GM12878 (cell line): ENCODE data around the gene RBMS1. TPM values are rescaled to one million over a fixed set of nuclear protein-coding genes. Genes with fewer than 3 reads are reported as not detected.

Experiments used
- ATAC-seq: fragments of 200-7000 bp; cut with Tn5 transposase; 3 replicates; pipeline ENCODE4 v1.9.1; 2020; ENCODE audit warnings: mild to moderate bottlenecking, moderate library complexity
- BruUV-seq: library from RNA; stranded (reverse); fragments of 400-500 nt; replicated peaks from 2 replicates; lab custom pipeline; 2021; lab: Mats Ljungman, UMichigan
- CTCF ChIA-PET: fragments of 300-600 bp; sonication (Branson Sonifier 250); formaldehyde crosslinking; extraction: SDS; loops from one replicate; lab custom pipeline; 2021; ENCODE audit warnings: inconsistent platforms; lab: Yijun Ruan, JAX
- POLR2A ChIA-PET: fragments of 350-600 bp; formaldehyde crosslinking; extraction: SDS; loops from one replicate; lab custom pipeline; 2021; ENCODE audit warnings: inconsistent platforms; lab: Charles Lee
- RAD21 ChIA-PET: fragments of 300-600 bp; sonication (Branson Sonifier 250); formaldehyde crosslinking; loops from one replicate; lab custom pipeline; 2023; ENCODE audit warnings: antibody characterized with exemption; ENCODE audit not compliant: unreplicated experiment; lab: Charles Lee
- SMC1A ChIA-PET: fragments of 300-600 bp; sonication (Branson Sonifier 250); formaldehyde crosslinking; loops from one replicate; lab custom pipeline; 2023; ENCODE audit not compliant: unreplicated experiment, uncharacterized antibody; lab: Charles Lee
- DNase-seq: peaks from one replicate; pipeline ENCODE4 v3.0.0-alpha.2; 2011; ENCODE audit warnings: low read depth, low spot score
- FAIRE-seq: peaks from 3 replicates; lab custom pipeline; 2011; peaks lifted over from hg19 to GRCh38; lab: Jason Lieb, UNC
- H2AFZ ChIP-seq: 2 replicates; pipeline ENCODE4 v1.6.0; 2011; ENCODE audit warnings: low read depth, low read length, control low read depth; ENCODE audit not compliant: control insufficient read depth
- H3K27ac ChIP-seq: 2 replicates; pipeline ENCODE4 v1.5.1; 2011; ENCODE audit warnings: control low read depth; ENCODE audit not compliant: control insufficient read depth, insufficient read depth
- H3K27me3 ChIP-seq, 2 experiments: replicated peaks in 1 of 2; 2 replicates each; pipeline versions ENCODE4 v1.6.0 to v1.6.1; 2011; ENCODE audit warnings: low read length in 1 of 2; ENCODE audit not compliant: control insufficient read depth in 2 of 2, insufficient read depth in 2 of 2
- H3K36me3 ChIP-seq, 2 experiments: 2 replicates each; pipeline ENCODE4 v1.5.1; 2011; ENCODE audit warnings: low read length in 1 of 2; ENCODE audit not compliant: control insufficient read depth in 2 of 2, insufficient read depth in 2 of 2
- H3K4me1 ChIP-seq: 2 replicates; pipeline ENCODE4 v1.6.1; 2011; ENCODE audit warnings: mild to moderate bottlenecking, low read length, moderate library complexity, mixed read lengths; ENCODE audit not compliant: control insufficient read depth, insufficient read depth
- H3K4me2 ChIP-seq: 2 replicates; pipeline ENCODE4 v1.6.0; 2011; ENCODE audit warnings: control low read depth; ENCODE audit not compliant: control insufficient read depth, insufficient read depth
- H3K4me3 ChIP-seq: fragments of 200-600 bp; sonication (generic); 2 replicates; pipeline ENCODE4 v1.5.1; 2016
- H3K79me2 ChIP-seq: 2 replicates; pipeline ENCODE4 v1.6.0; 2011; ENCODE audit warnings: low read length; ENCODE audit not compliant: control insufficient read depth, insufficient read depth
- H3K9ac ChIP-seq: 2 replicates; pipeline ENCODE4 v1.8.0; 2011; ENCODE audit warnings: low read length, control low read depth, mixed read lengths; ENCODE audit not compliant: control insufficient read depth, insufficient read depth
- H3K9me3 ChIP-seq: replicated peaks from 3 replicates; pipeline ENCODE4 v1.5.1; 2011; ENCODE audit warnings: mild to moderate bottlenecking, low read length; ENCODE audit not compliant: control insufficient read depth, insufficient read depth
- H4K20me1 ChIP-seq: 2 replicates; pipeline ENCODE4 v1.6.0; 2011; ENCODE audit not compliant: control insufficient read depth, insufficient read depth
- ATF7 ChIP-seq: fragments of 450-650 bp; IDR thresholded peaks from 2 replicates; pipeline ENCODE4 v1.6.1; 2016; ENCODE audit warnings: low read depth, mild to moderate bottlenecking
- BRCA1 ChIP-seq: IDR thresholded peaks from 2 replicates; pipeline ENCODE4 v1.6.1; 2011; ENCODE audit warnings: low read depth, low read length, improper control_type of control experiment
- CEBPB ChIP-seq, 2 experiments: fragments of 150-350 bp in 1 of 2; IDR thresholded peaks; 2 replicates each; pipeline ENCODE4 v1.6.1; 2012 to 2014; ENCODE audit warnings: low read depth in 2 of 2, low read length in 2 of 2, borderline replicate concordance in 1 of 2, inconsistent platforms in 1 of 2
- ETV6 ChIP-seq, 2 experiments: fragments of 450-650 bp in 1 of 2; IDR thresholded peaks in 1 of 2; conservative IDR thresholded peaks in 1 of 2; 2 replicates each; pipeline ENCODE4 v1.6.1; 2014; ENCODE audit warnings: antibody characterized with exemption in 1 of 2, borderline replicate concordance in 1 of 2, low read depth in 1 of 2, mild to moderate bottlenecking in 1 of 2, moderate library complexity in 1 of 2
- HDGF ChIP-seq: fragments of 450-650 bp; IDR thresholded peaks from 2 replicates; pipeline ENCODE4 v1.6.1; 2016; ENCODE audit warnings: antibody characterized with exemption
- MYC ChIP-seq: IDR thresholded peaks from 2 replicates; pipeline ENCODE4 v1.6.1; 2011; ENCODE audit warnings: mild to moderate bottlenecking, low read length, moderate library complexity, inconsistent platforms; ENCODE audit not compliant: insufficient read depth, insufficient replicate concordance, insufficient read length, severe bottlenecking
- NFXL1 ChIP-seq: fragments of 450-650 bp; IDR thresholded peaks from 2 replicates; pipeline ENCODE4 v1.6.1; 2017; ENCODE audit warnings: antibody characterized with exemption, mild to moderate bottlenecking, borderline replicate concordance
- NR2F1 ChIP-seq: fragments of 450-650 bp; conservative IDR thresholded peaks from 2 replicates; pipeline ENCODE4 v1.6.1; 2017; ENCODE audit warnings: mild to moderate bottlenecking
- SMC3 ChIP-seq: IDR thresholded peaks from 2 replicates; pipeline ENCODE4 v1.6.1; 2011; ENCODE audit warnings: low read length, improper control_type of control experiment, borderline replicate concordance
- SP1 ChIP-seq: IDR thresholded peaks from one replicate; pipeline ENCODE4 v1.6.1; 2011; ENCODE audit warnings: low read depth, low read length
- TARDBP ChIP-seq: IDR thresholded peaks from 2 replicates; pipeline ENCODE4 v1.6.1; 2016; ENCODE audit warnings: borderline replicate concordance
- YBX1 ChIP-seq: fragments of 450-650 bp; IDR thresholded peaks from 2 replicates; pipeline ENCODE4 v1.6.1; 2016; ENCODE audit warnings: antibody characterized with exemption
- ZBTB11 ChIP-seq: fragments of 450-650 bp; formaldehyde crosslinking; IDR thresholded peaks from 2 replicates; pipeline ENCODE4 v1.5.0; 2022; ENCODE audit warnings: mild to moderate bottlenecking, missing genetic modification characterization
- WGBS: methylation state at CpG from one replicate; pipeline ENCODE4 v1.1.6; 2016; ENCODE audit warnings: low lambda C conversion rate; ENCODE audit not compliant: insufficient replicate concordance, insufficient coverage; ENCODE audit errors: missing lambda C conversion rate; 5-methylcytosine and 5-hydroxymethylcytosine counted together
- in situ Hi-C: fragments of 300-500 bp; cut with MboI; formaldehyde crosslinking; loops from 9 replicates; pipeline ENCODE4 v1.14.3; 2018; ENCODE audit warnings: mixed read lengths
- intact Hi-C: fragments of 100-400 bp; cut with micrococcal nuclease; formaldehyde crosslinking; loops from one replicate; pipeline ENCODE4 v1.14.2; 2022; ENCODE audit not compliant: unreplicated experiment
- polyA plus RNA-seq, 11 experiments: library from polyadenylated mRNA; depleted of rRNA in 4 of 11; unstranded in 6 of 11; stranded (reverse) in 5 of 11; fragments of >200 nt; fragmentation: Nextera tagmentation in 4 of 11; fragmentation: Illumina TruSeq in 1 of 11; extraction: Ambion mirVana in 4 of 11; extraction: Trizol in 1 of 11; gene quantifications; 1 replicate in 1 of 11; 2 replicates in 10 of 11; pipeline versions ENCODE4 v1.2.1 to v1.2.3, GENCODE V29; 2011 to 2016; ENCODE audit warnings: inconsistent platforms in 2 of 11, missing spikeins in 2 of 11, low read depth in 1 of 11
- total RNA-seq, 4 experiments: library from RNA; depleted of rRNA in 3 of 4; stranded (reverse); fragments of >200 nt in 3 of 4; fragmentation: Illumina TruSeq in 1 of 4; extraction: Trizol in 1 of 4; gene quantifications; 2 replicates each; pipeline versions ENCODE4 v1.2.1 to v1.2.3, GENCODE V29; 2013 to 2021

The RBMS1 gene
- total and polyA plus RNA-seq, 10 of the 15 experiments (the other 5 are each of a cell fraction or from before 2014, with no cell fraction given): 0.04 to 0.31 (median 0.17) TPM; not detected in 1

DNA sequence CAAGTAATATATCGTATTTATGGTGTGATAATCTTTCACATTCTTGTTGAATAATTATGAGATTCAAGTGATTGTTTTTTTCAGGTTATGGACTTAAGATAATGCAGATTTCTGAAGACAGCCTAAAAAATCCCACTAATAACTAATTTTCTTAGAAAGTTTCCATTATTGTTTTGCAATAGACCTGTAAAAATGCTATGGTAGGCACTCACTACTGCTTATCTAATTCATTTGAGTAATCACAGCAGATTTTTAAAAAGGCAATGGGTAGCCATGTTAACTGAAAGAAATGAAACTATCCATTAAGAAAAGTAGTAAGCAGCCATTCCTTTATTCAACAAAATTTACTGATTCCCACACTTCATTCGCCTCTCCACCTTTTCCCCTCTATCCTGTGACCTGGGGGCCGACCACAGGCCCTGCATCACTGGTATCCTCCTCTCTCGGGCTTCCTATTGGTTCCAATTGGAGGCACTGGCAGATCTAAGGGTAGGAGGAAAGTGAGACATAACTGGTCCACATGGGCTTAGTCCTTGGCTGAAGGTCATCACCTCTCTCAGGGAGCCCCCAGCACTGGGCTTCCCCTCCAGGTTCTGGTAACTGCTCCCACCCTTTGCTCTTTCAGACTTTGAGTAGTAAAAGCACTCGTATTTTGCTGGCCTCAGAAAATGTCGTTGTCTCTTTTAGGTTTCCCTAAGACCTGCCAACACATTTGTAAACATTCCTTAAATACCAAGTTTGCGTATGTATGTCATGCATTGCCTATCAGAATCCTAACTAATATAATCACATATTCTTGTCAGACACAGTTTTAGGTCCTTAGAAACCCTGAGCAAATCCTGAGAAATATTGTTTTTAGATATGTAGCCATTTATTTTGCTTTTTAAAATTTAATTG is 18.5 kb downstream of the RBMS1 start (continued):
- TF ChIP-seq TARDBP (no peak), CEBPB (IDR thresholded peaks at IDR 0.05; ENCODE audit: borderline replicate concordance in 1 of 2, low read depth in 2 of 2, low read length in 2 of 2) (no peak), HDGF (no peak), ZBTB11 (CRISPR knock-in tag) (no peak)

- no peak overlapping the region for H3K4me2 ChIP-seq
- H3K4me1 ChIP-seq: no peaks in the 10 kb centered on the region
- RAD21 ChIA-PET: interaction anchor here (0.5 kb wide), 1 partner anchor 10 kb away, joined by 3 read pairs; no protein-coding TSS in a partner anchor
- no peak overlapping the region for H3K9ac ChIP-seq
- no peaks in the 10 kb centered on the region for H4K20me1 ChIP-seq
- ATAC-seq (no peak), DNase-seq (no peak), FAIRE-seq (no peak)
- no peak for TF ChIP-seq MYC
- no peak for TF ChIP-seq ETV6 (conservative IDR thresholded peaks at IDR 0.05 in 1 of 2, IDR thresholded peaks at IDR 0.05 in 1 of 2; ENCODE audit: borderline replicate concordance in 1 of 2, low read depth in 1 of 2)
- TF ChIP-seq SP1: no peak
- no peak for TF ChIP-seq NR2F1
- no peak for TF ChIP-seq ATF7
- no peak for TF ChIP-seq NFXL1
- TF ChIP-seq YBX1: no peak
- no peak for TF ChIP-seq BRCA1
- no peak for TF ChIP-seq SMC3
- no TSS peak for BruUV-seq
- H3K79me2 ChIP-seq: no peaks in the 10 kb centered on the region
- no peaks in the 10 kb centered on the region for H3K36me3 ChIP-seq
- H2AFZ ChIP-seq: no peak overlapping the region
- no peaks in the 10 kb centered on the region for H3K9me3 ChIP-seq
- no peak overlapping the region for H3K4me3 ChIP-seq
- H3K27ac ChIP-seq: no peak overlapping the region
- POLR2A ChIA-PET: no interaction called here
- SMC1A ChIA-PET: no interaction called here
- in situ Hi-C loops: no loop called here
- intact Hi-C loops: no loop called here
- 51% methylated on average over 6 of the region's 6 CpGs for WGBS
- H3K27me3 ChIP-seq: no peaks in the 10 kb centered on the region
- CTCF ChIA-PET: no interaction called here
Measured at GRCh38 chr2:160474319-160474645, 19.3 kb downstream of the RBMS1 start.
